Esophagus squamous epithelium (tissue), 4 donors: ENCODE data around the gene TLDC2.

ENCODE experiments used
- POLR2A ChIP-seq, 4 donors: fragments of 450-650 bp; IDR thresholded peaks; one replicate each; pipeline ENCODE4 v1.6.1; 2017; ENCODE audit warnings: antibody characterized with exemption in 4 of 4, mild to moderate bottlenecking in 4 of 4, moderate library complexity in 3 of 4
- TF ChIP-seq, protein P1 (sequence below), 6 experiments: fragments of 450-650 bp in 4 of 6; fragments of 200-600 bp in 2 of 6; sonication (generic) in 2 of 6; IDR thresholded peaks; one replicate each; pipeline ENCODE4 v1.5.1; 2016 to 2019; ENCODE audit warnings: antibody characterized with exemption in 6 of 6, mild to moderate bottlenecking in 4 of 6, moderate library complexity in 4 of 6

- TF ChIP-seq, protein P1, sequence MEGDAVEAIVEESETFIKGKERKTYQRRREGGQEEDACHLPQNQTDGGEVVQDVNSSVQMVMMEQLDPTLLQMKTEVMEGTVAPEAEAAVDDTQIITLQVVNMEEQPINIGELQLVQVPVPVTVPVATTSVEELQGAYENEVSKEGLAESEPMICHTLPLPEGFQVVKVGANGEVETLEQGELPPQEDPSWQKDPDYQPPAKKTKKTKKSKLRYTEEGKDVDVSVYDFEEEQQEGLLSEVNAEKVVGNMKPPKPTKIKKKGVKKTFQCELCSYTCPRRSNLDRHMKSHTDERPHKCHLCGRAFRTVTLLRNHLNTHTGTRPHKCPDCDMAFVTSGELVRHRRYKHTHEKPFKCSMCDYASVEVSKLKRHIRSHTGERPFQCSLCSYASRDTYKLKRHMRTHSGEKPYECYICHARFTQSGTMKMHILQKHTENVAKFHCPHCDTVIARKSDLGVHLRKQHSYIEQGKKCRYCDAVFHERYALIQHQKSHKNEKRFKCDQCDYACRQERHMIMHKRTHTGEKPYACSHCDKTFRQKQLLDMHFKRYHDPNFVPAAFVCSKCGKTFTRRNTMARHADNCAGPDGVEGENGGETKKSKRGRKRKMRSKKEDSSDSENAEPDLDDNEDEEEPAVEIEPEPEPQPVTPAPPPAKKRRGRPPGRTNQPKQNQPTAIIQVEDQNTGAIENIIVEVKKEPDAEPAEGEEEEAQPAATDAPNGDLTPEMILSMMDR (IDR thresholded peaks at IDR 0.05) = no peak
- TF ChIP-seq POLR2A (IDR thresholded peaks at IDR 0.05) = peak in 2 of 4 donors; percentile 54 to 59
These were observed 12.9 kb upstream of the TLDC2 start for GRCh38 chr20:36862857-36863668.
